Transverse colon (tissue), 4 donors: ENCODE data around the gene SCT.

Source experiments
- CTCF ChIP-seq, 5 experiments: fragments of 200-600 bp in 3 of 5; fragments of 450-650 bp in 2 of 5; sonication (generic) in 3 of 5; IDR thresholded peaks; 1 replicate in 2 of 5; 2 replicates in 3 of 5; pipeline ENCODE4 v1.5.1; 2016 to 2017; ENCODE audit warnings: antibody characterized with exemption in 5 of 5, inconsistent platforms in 3 of 5, mild to moderate bottlenecking in 2 of 5, moderate library complexity in 1 of 5
- EP300 ChIP-seq: sonication (generic); formaldehyde crosslinking; IDR thresholded peaks from one replicate; pipeline ENCODE4 v1.6.1; 2017; ENCODE audit warnings: antibody characterized with exemption, low read depth
- POLR2A ChIP-seq: fragments of 450-650 bp; IDR thresholded peaks from one replicate; pipeline ENCODE4 v1.6.1; 2016; ENCODE audit warnings: antibody characterized with exemption, mild to moderate bottlenecking, moderate library complexity
- POLR2AphosphoS5 ChIP-seq, 3 donors: sonication (generic); formaldehyde crosslinking; IDR thresholded peaks; one replicate each; pipeline ENCODE4 v1.6.1; 2016; ENCODE audit warnings: antibody characterized with exemption in 3 of 3

GRCh38 chr11:637333-637592, 10.3 kb upstream of the SCT start:
- TF ChIP-seq POLR2AphosphoS5 (IDR thresholded peaks at IDR 0.05) (no peak), POLR2A (no peak), CTCF (IDR thresholded peaks at IDR 0.05) (no peak), EP300 (no peak)
